ENCODE measurements around the gene NPHS2.

DNA sequence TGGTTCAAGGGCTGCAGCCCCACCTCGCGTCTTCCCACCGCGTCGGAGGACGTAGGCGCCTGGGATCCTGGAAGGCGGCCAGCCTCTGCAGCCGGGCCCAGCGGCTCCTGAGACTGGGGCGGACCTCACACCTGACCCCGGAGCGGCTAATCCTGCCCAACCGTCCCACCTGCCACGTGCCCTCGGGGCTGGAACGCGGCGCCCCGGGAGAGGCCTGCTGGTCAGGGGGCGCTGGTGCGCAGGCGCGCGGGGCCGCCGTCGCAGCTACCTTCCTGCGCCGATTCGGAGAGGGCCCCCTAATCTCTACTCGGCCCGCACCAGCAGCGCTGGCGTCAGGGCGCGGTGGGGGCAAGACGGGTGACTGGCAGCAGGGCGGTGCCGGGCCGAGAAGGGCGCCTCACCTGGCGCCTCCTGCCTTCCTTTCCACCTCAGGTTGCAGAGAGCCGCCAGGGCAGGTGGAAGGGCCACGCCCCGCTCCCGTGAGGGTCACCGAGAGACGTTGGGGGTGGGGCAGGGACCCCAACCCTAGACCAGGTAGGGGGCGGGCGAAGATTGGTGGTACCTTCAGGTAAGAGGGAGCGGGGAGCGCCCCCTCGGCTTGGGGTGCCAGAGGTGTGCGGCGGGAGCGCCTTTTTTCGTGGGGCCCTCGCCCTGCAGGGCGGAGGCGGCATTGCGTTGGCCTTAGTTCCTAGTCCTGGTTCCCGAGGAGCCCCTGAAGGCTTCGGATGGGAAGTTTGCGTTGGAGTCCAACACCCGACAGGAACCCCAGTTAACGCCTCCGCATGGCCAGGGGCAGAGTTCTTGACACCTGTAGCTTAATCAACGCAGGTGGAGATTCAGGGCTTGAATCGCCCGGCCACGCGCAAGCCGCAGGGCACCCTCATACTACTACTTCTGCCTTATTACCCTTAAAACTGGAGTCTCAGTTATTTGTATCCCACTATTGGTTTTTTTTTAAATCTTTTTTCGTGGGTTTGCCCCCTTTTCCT lies 16.1 kb upstream of the NPHS2 start, which contains the start of gene TDRD5:
- TF ChIP-seq POLR2A (IDR thresholded peaks at IDR 0.05) (no peak), POLR2AphosphoS5 (IDR thresholded peaks at IDR 0.05) (no peak)
- TF ChIP-seq, protein P1, sequence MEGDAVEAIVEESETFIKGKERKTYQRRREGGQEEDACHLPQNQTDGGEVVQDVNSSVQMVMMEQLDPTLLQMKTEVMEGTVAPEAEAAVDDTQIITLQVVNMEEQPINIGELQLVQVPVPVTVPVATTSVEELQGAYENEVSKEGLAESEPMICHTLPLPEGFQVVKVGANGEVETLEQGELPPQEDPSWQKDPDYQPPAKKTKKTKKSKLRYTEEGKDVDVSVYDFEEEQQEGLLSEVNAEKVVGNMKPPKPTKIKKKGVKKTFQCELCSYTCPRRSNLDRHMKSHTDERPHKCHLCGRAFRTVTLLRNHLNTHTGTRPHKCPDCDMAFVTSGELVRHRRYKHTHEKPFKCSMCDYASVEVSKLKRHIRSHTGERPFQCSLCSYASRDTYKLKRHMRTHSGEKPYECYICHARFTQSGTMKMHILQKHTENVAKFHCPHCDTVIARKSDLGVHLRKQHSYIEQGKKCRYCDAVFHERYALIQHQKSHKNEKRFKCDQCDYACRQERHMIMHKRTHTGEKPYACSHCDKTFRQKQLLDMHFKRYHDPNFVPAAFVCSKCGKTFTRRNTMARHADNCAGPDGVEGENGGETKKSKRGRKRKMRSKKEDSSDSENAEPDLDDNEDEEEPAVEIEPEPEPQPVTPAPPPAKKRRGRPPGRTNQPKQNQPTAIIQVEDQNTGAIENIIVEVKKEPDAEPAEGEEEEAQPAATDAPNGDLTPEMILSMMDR (IDR thresholded peaks at IDR 0.05), result peak in 2 of 6 experiments; percentile 8

Measured in upper lobe of left lung (tissue), 4 donors.